ENCODE data around the gene CGN. TPM values are rescaled to one million over a fixed set of nuclear protein-coding genes. Genes with fewer than 3 reads are reported as not detected.

CGN gene
- total and polyA plus RNA-seq, 2 of the 13 experiments (the other 11 are each of a cell fraction or from before 2014, with no cell fraction given): 0.75 to 0.81 TPM

- TF ChIP-seq NFATC3 (CRISPR knock-in tag; IDR thresholded peaks at IDR 0.05) (no peak), SRSF4 (IDR thresholded peaks at IDR 0.05; ENCODE audit: low read depth, low read length, poor library complexity, severe bottlenecking) (no peak), EEA1 (CRISPR knock-in tag; IDR thresholded peaks at IDR 0.05; ENCODE audit: borderline replicate concordance) (0 out of 2 replicates have a peak, but pooled peaks have one; percentile 36), MIXL1 (CRISPR knock-in tag; IDR thresholded peaks at IDR 0.05) (peak; percentile 92), MYPOP (CRISPR knock-in tag; IDR thresholded peaks at IDR 0.05) (0 out of 2 replicates have a peak, but pooled peaks have one; percentile 59), ZNF124 (CRISPR knock-in tag; IDR thresholded peaks at IDR 0.05) (no peak), HOXA3 (CRISPR knock-in tag; IDR thresholded peaks at IDR 0.05) (peak; percentile 60), AKAP8 (CRISPR knock-in tag; IDR thresholded peaks at IDR 0.05) (0 out of 2 replicates have a peak, but pooled peaks have one; percentile 46), TIGD3 (CRISPR knock-in tag; IDR thresholded peaks at IDR 0.05; ENCODE audit: borderline replicate concordance) (no peak), ZNF446 (CRISPR knock-in tag; IDR thresholded peaks at IDR 0.05) (no peak), ZNF142 (CRISPR knock-in tag; IDR thresholded peaks at IDR 0.05) (no peak), ZNF33B (CRISPR knock-in tag; IDR thresholded peaks at IDR 0.05) (no peak), PAX8 (CRISPR knock-in tag; IDR thresholded peaks at IDR 0.05; ENCODE audit: borderline replicate concordance) (no peak), ZFP90 (CRISPR knock-in tag; IDR thresholded peaks at IDR 0.05; ENCODE audit: borderline replicate concordance) (no peak), MED1 (CRISPR knock-in tag; IDR thresholded peaks at IDR 0.05) (peak; percentile 78), E2F5 (CRISPR knock-in tag; conservative IDR thresholded peaks at IDR 0.05) (no peak), ZNF75D (CRISPR knock-in tag; IDR thresholded peaks at IDR 0.05; ENCODE audit: borderline replicate concordance) (no peak), ZNF674 (CRISPR knock-in tag; IDR thresholded peaks at IDR 0.05; ENCODE audit: low read depth) (no peak), HMG20B (CRISPR knock-in tag; conservative IDR thresholded peaks at IDR 0.05) (peak; percentile 58)
Observed at GRCh38 chr1:151547119-151547899, 36.1 kb downstream of the CGN start (continued).
